ENCODE measurements around the gene CYP4F11. TPM values are rescaled to one million over a fixed set of nuclear protein-coding genes. Genes with fewer than 3 reads are reported as not detected.

CYP4F11 gene
- total RNA-seq, 2 experiments from 2014 or later = not detected

Other genes with a start within 250 kb of the CYP4F11 start
- not detected for gene OR10H2, start 206.5 kb downstream of the CYP4F11 start, total RNA-seq
- gene OR10H3, start 196.5 kb downstream of the CYP4F11 start, total RNA-seq = not detected
- gene OR10H5, start 146.9 kb downstream of the CYP4F11 start, total RNA-seq = not detected
- gene OR10H1, start 118.9 kb downstream of the CYP4F11 start, total RNA-seq = not detected
- not detected for gene CYP4F2, start 36.5 kb downstream of the CYP4F11 start, total RNA-seq
- gene OR10H4, start 14.5 kb upstream of the CYP4F11 start, total RNA-seq = not detected
- gene TPM4, start 142.0 kb upstream of the CYP4F11 start, total RNA-seq = 100 to 1,000 TPM; 592 to 611 TPM
- 100 to 1,000 TPM; 141 to 147 TPM for gene RAB8A, start 177.4 kb upstream of the CYP4F11 start, total RNA-seq
- gene HSH2D, start 209.2 kb upstream of the CYP4F11 start, total RNA-seq = 100 to 1,000 TPM; 101 to 110 TPM
- not detected for gene CIB3, start 239.0 kb upstream of the CYP4F11 start, total RNA-seq

Measured in activated CD4-positive, alpha-beta memory T cell treated with anti-CD3 and anti-CD28 coated beads, Interleukin-2, amount 10 ng/mL, durations not matched to agents 7 days and 5 days (primary cell).